ENCODE data around the gene ELK3. TPM values are rescaled to one million over a fixed set of nuclear protein-coding genes. Genes with fewer than 3 reads are reported as not detected.
A peak's percentile ranks its signal among the peaks of the same experiment; 100 is the strongest.

ELK3 gene
- total and polyA plus RNA-seq, 2 of the 13 experiments (the other 11 are each of a cell fraction or from before 2014, with no cell fraction given), result 2.9 to 3.2 TPM

DNA sequence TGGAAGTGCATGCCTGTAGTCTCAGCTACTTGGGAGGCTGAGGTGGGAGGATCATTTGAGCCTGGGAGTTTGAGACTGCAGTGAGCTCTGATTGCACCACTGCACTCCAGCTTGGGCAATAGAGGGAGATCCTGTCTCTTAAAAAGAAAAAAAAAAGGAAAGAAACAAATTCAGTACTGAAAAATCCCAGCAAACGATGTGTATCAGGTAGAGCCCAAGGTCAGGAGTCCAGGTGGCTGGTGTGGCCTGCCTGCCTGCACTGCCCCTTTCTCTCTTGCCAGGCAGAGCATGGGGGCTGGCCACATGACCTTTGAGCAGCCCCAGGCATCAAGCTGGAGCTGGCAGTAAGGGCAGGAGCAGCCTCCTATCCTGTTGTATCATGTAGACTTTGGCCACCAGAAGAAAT lies 31.8 kb downstream of the ELK3 start (continued):
- TF ChIP-seq, protein P1, sequence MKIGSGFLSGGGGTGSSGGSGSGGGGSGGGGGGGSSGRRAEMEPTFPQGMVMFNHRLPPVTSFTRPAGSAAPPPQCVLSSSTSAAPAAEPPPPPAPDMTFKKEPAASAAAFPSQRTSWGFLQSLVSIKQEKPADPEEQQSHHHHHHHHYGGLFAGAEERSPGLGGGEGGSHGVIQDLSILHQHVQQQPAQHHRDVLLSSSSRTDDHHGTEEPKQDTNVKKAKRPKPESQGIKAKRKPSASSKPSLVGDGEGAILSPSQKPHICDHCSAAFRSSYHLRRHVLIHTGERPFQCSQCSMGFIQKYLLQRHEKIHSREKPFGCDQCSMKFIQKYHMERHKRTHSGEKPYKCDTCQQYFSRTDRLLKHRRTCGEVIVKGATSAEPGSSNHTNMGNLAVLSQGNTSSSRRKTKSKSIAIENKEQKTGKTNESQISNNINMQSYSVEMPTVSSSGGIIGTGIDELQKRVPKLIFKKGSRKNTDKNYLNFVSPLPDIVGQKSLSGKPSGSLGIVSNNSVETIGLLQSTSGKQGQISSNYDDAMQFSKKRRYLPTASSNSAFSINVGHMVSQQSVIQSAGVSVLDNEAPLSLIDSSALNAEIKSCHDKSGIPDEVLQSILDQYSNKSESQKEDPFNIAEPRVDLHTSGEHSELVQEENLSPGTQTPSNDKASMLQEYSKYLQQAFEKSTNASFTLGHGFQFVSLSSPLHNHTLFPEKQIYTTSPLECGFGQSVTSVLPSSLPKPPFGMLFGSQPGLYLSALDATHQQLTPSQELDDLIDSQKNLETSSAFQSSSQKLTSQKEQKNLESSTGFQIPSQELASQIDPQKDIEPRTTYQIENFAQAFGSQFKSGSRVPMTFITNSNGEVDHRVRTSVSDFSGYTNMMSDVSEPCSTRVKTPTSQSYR (CRISPR knock-in tag; IDR thresholded peaks at IDR 0.05; ENCODE audit: borderline replicate concordance), result peak; percentile 59; the same call in 1 of the 2 replicates
- TF ChIP-seq NR1H2 (CRISPR knock-in tag; IDR thresholded peaks at IDR 0.05; ENCODE audit: borderline replicate concordance, low read depth) (no peak), ZZZ3 (CRISPR knock-in tag; IDR thresholded peaks at IDR 0.05; ENCODE audit: borderline replicate concordance) (no peak), HNF4G (IDR thresholded peaks at IDR 0.05; ENCODE audit: borderline replicate concordance, low read depth, low read length) (peak; percentile 86), HNF4G (CRISPR knock-in tag; IDR thresholded peaks at IDR 0.05; ENCODE audit: borderline replicate concordance, low read depth) (peak; percentile 86; the same call in 1 of the 2 replicates), RBFOX2 (IDR thresholded peaks at IDR 0.05; ENCODE audit: low read depth, low read length) (no peak), FOXP1 (IDR thresholded peaks at IDR 0.05) (no peak), FOXP1 (CRISPR knock-in tag; IDR thresholded peaks at IDR 0.05) (0 out of 2 replicates have a peak, but pooled peaks have one; percentile 14), SYNCRIP (IDR thresholded peaks at IDR 0.05; ENCODE audit: insufficient read depth, low read depth, low read length) (no peak), REL (CRISPR knock-in tag; conservative IDR thresholded peaks at IDR 0.05) (no peak), SOX6 (IDR thresholded peaks at IDR 0.05) (no peak), SOX6 (CRISPR knock-in tag; IDR thresholded peaks at IDR 0.05) (peak; percentile 58), TEAD3 (CRISPR knock-in tag; optimal IDR thresholded peaks at IDR 0.05; ENCODE audit: borderline replicate concordance) (no peak), AHR (CRISPR knock-in tag; IDR thresholded peaks at IDR 0.05) (no peak), ZC3H4 (CRISPR knock-in tag; IDR thresholded peaks at IDR 0.05; ENCODE audit: borderline replicate concordance) (no peak), NCOR1 (IDR thresholded peaks at IDR 0.05; ENCODE audit: borderline replicate concordance, low read length) (peak; percentile 77), ETV5 (CRISPR knock-in tag; IDR thresholded peaks at IDR 0.05; ENCODE audit: borderline replicate concordance) (no peak), HNF4A (CRISPR knock-in tag; IDR thresholded peaks at IDR 0.05) (peak; percentile 97), POLR2A (IDR thresholded peaks at IDR 0.05; ENCODE audit: insufficient read depth in 1 of 2, low read depth in 2 of 2, low read length in 2 of 2) (no peak), RCOR2 (CRISPR knock-in tag; IDR thresholded peaks at IDR 0.05) (peak; percentile 78), SALL1 (CRISPR knock-in tag; IDR thresholded peaks at IDR 0.05) (peak; percentile 90)
- TF ChIP-seq, protein P2, sequence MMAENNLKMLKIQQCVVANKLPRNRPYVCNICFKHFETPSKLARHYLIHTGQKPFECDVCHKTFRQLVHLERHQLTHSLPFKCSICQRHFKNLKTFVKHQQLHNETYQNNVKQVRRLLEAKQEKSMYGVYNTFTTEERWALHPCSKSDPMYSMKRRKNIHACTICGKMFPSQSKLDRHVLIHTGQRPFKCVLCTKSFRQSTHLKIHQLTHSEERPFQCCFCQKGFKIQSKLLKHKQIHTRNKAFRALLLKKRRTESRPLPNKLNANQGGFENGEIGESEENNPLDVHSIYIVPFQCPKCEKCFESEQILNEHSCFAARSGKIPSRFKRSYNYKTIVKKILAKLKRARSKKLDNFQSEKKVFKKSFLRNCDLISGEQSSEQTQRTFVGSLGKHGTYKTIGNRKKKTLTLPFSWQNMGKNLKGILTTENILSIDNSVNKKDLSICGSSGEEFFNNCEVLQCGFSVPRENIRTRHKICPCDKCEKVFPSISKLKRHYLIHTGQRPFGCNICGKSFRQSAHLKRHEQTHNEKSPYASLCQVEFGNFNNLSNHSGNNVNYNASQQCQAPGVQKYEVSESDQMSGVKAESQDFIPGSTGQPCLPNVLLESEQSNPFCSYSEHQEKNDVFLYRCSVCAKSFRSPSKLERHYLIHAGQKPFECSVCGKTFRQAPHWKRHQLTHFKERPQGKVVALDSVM (CRISPR knock-in tag; IDR thresholded peaks at IDR 0.05), result peak; percentile 99
- TF ChIP-seq, protein P3, sequence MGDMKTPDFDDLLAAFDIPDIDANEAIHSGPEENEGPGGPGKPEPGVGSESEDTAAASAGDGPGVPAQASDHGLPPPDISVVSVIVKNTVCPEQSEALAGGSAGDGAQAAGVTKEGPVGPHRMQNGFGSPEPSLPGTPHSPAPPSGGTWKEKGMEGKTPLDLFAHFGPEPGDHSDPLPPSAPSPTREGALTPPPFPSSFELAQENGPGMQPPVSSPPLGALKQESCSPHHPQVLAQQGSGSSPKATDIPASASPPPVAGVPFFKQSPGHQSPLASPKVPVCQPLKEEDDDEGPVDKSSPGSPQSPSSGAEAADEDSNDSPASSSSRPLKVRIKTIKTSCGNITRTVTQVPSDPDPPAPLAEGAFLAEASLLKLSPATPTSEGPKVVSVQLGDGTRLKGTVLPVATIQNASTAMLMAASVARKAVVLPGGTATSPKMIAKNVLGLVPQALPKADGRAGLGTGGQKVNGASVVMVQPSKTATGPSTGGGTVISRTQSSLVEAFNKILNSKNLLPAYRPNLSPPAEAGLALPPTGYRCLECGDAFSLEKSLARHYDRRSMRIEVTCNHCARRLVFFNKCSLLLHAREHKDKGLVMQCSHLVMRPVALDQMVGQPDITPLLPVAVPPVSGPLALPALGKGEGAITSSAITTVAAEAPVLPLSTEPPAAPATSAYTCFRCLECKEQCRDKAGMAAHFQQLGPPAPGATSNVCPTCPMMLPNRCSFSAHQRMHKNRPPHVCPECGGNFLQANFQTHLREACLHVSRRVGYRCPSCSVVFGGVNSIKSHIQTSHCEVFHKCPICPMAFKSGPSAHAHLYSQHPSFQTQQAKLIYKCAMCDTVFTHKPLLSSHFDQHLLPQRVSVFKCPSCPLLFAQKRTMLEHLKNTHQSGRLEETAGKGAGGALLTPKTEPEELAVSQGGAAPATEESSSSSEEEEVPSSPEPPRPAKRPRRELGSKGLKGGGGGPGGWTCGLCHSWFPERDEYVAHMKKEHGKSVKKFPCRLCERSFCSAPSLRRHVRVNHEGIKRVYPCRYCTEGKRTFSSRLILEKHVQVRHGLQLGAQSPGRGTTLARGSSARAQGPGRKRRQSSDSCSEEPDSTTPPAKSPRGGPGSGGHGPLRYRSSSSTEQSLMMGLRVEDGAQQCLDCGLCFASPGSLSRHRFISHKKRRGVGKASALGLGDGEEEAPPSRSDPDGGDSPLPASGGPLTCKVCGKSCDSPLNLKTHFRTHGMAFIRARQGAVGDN (CRISPR knock-in tag; IDR thresholded peaks at IDR 0.05), result peak; percentile 76

All from HepG2 (cell line).